SH-SY5Y (cell line): ENCODE results near the gene MAPK14.

ENCODE experiments used
- GATA2 ChIP-seq: IDR thresholded peaks from 2 replicates; pipeline ENCODE4 v1.6.1; 2011; ENCODE audit warnings: mild to moderate bottlenecking, low read depth, low read length
- GATA3 ChIP-seq: IDR thresholded peaks from 2 replicates; pipeline ENCODE4 v1.6.1; 2011; ENCODE audit warnings: low read depth, mild to moderate bottlenecking, low read length, moderate library complexity

GRCh38 chr6:36099869-36100483, 72.4 kb downstream of the MAPK14 start:
- TF ChIP-seq GATA2 (no peak), GATA3 (no peak)
